HepG2 (cell line): ENCODE results near the gene PDP2. TPM values are rescaled to one million over a fixed set of nuclear protein-coding genes. Genes with fewer than 3 reads are reported as not detected.

ENCODE experiments used
- ATF4 ChIP-seq, 2 experiments: fragments of 450-650 bp in 1 of 2; sonication (generic) in 1 of 2; formaldehyde crosslinking; IDR thresholded peaks; 2 replicates each; pipeline versions ENCODE4 v1.5.0 to v1.8.0; 2020 to 2022; ENCODE audit warnings: mild to moderate bottlenecking in 1 of 2, missing genetic modification reagents in 1 of 2
- ATF5 ChIP-seq: sonication (generic); formaldehyde crosslinking; IDR thresholded peaks from 2 replicates; pipeline ENCODE4 v1.4.0; 2020; ENCODE audit warnings: mild to moderate bottlenecking, low read depth, missing genetic modification reagents
- ATF7-NPFF ChIP-seq: sonication (generic); formaldehyde crosslinking; IDR thresholded peaks from 2 replicates; pipeline ENCODE4 v1.8.1; 2023; ENCODE audit warnings: mild to moderate bottlenecking, low read depth, missing genetic modification reagents, moderate library complexity
- CHD2 ChIP-seq: IDR thresholded peaks from 2 replicates; pipeline ENCODE4 v1.6.1; 2011; ENCODE audit warnings: low read depth, low read length, improper control_type of control experiment
- CSRNP2 ChIP-seq: sonication (generic); formaldehyde crosslinking; conservative IDR thresholded peaks from 2 replicates; pipeline ENCODE4 v1.8.0; 2022; ENCODE audit warnings: low read depth, missing genetic modification reagents
- ESRRA ChIP-seq: sonication (generic); formaldehyde crosslinking; IDR thresholded peaks from 2 replicates; pipeline ENCODE4 v1.5.1; 2020; ENCODE audit warnings: mild to moderate bottlenecking, low read depth, missing genetic modification reagents
- MEIS1 ChIP-seq: sonication (generic); formaldehyde crosslinking; IDR thresholded peaks from 2 replicates; pipeline ENCODE4 v1.9.0; 2021; ENCODE audit warnings: mild to moderate bottlenecking, missing genetic modification reagents, moderate library complexity, borderline replicate concordance
- MTERF4 ChIP-seq: sonication (generic); formaldehyde crosslinking; IDR thresholded peaks from 2 replicates; pipeline ENCODE4 v1.8.0; 2023; ENCODE audit warnings: mild to moderate bottlenecking, missing genetic modification reagents
- NFE2L1 ChIP-seq: sonication (generic); formaldehyde crosslinking; IDR thresholded peaks from 2 replicates; pipeline ENCODE4 v1.4.0; 2020; ENCODE audit warnings: missing genetic modification reagents, mild to moderate bottlenecking, borderline replicate concordance
- NRL ChIP-seq: sonication (generic); formaldehyde crosslinking; IDR thresholded peaks from 2 replicates; pipeline ENCODE4 v1.5.0; 2020; ENCODE audit warnings: missing genetic modification reagents, mild to moderate bottlenecking, moderate library complexity, borderline replicate concordance
- TFAP4 ChIP-seq: sonication (generic); IDR thresholded peaks from 2 replicates; pipeline ENCODE4 v1.6.1; 2016; ENCODE audit warnings: low read depth, borderline replicate concordance
- UBTF ChIP-seq: sonication (generic); formaldehyde crosslinking; IDR thresholded peaks from 2 replicates; pipeline ENCODE4 v1.4.0; 2020; ENCODE audit warnings: mild to moderate bottlenecking, missing genetic modification reagents
- ZNF280B ChIP-seq: sonication (generic); formaldehyde crosslinking; IDR thresholded peaks from 2 replicates; pipeline ENCODE4 v1.5.0; 2020; ENCODE audit warnings: missing genetic modification reagents, mild to moderate bottlenecking, borderline replicate concordance
- ZNF317 ChIP-seq: sonication (generic); formaldehyde crosslinking; IDR thresholded peaks from 2 replicates; pipeline ENCODE4 v1.5.0; 2020; ENCODE audit warnings: mild to moderate bottlenecking, missing genetic modification reagents
- ZNF354B ChIP-seq: sonication (generic); formaldehyde crosslinking; IDR thresholded peaks from 2 replicates; pipeline ENCODE4 v1.8.0; 2022; ENCODE audit warnings: mild to moderate bottlenecking, missing genetic modification reagents
- ZNF569 ChIP-seq: sonication (generic); formaldehyde crosslinking; IDR thresholded peaks from 2 replicates; pipeline ENCODE4 v1.5.0; 2020; ENCODE audit warnings: mild to moderate bottlenecking, missing genetic modification reagents, moderate library complexity, borderline replicate concordance
- ZNF780A ChIP-seq: sonication (generic); formaldehyde crosslinking; IDR thresholded peaks from 2 replicates; pipeline ENCODE4 v1.8.0; 2022; ENCODE audit warnings: mild to moderate bottlenecking, missing genetic modification reagents, moderate library complexity
- polyA plus RNA-seq, 8 experiments: library from polyadenylated mRNA; depleted of rRNA in 3 of 8; stranded (reverse) in 7 of 8; unstranded in 1 of 8; fragments of >200 nt; fragmentation: Illumina TruSeq in 4 of 8; extraction: Trizol in 4 of 8; gene quantifications; 2 replicates each; pipeline versions ENCODE4 v1.2.1 to v1.2.3, GENCODE V29; 2011 to 2016; ENCODE audit warnings: low read depth in 4 of 8, missing spikeins in 1 of 8, mixed read lengths in 1 of 8; ENCODE audit not compliant: insufficient read depth in 1 of 8
- total RNA-seq, 5 experiments: library from RNA; depleted of rRNA; stranded (reverse); fragments of >200 nt; fragmentation: Illumina TruSeq; extraction: Trizol; gene quantifications; 2 replicates each; pipeline ENCODE4 v1.2.3, GENCODE V29; 2016; ENCODE audit warnings: low read depth in 1 of 5

Gene PDP2
- total and polyA plus RNA-seq, 2 of the 13 experiments (the other 11 are each of a cell fraction or from before 2014, with no cell fraction given) = 12.8 to 15.8 TPM

GRCh38 chr16:66899945-66900710 lies 19.8 kb downstream of the PDP2 start (continued):
- no peak for TF ChIP-seq CSRNP2
- TF ChIP-seq ZNF280B (CRISPR knock-in tag) = no peak; the same call in 1 of the 2 replicates
- no peak for TF ChIP-seq NFE2L1 (CRISPR knock-in tag)
- no peak for TF ChIP-seq MEIS1 (CRISPR knock-in tag)
- no peak for TF ChIP-seq ZNF780A
- TF ChIP-seq UBTF (CRISPR knock-in tag) = no peak
- TF ChIP-seq ZNF317 (CRISPR knock-in tag) = no peak
- TF ChIP-seq ATF4 (CRISPR knock-in tag; IDR thresholded peaks at IDR 0.05) = no peak
- TF ChIP-seq ATF5 (CRISPR knock-in tag) = no peak
- no peak for TF ChIP-seq MTERF4 (CRISPR knock-in tag)
- no peak for TF ChIP-seq ZNF354B
- TF ChIP-seq TFAP4 = 0 out of 2 replicates have a peak, but pooled peaks have one; percentile 11
- no peak for TF ChIP-seq ESRRA (CRISPR knock-in tag)
- no peak for TF ChIP-seq ATF7-NPFF
- 0 out of 2 replicates have a peak, but pooled peaks have one; percentile 36 for TF ChIP-seq NRL
- TF ChIP-seq ZNF569 (CRISPR knock-in tag) = no peak
- peak; percentile 46; the same call in 1 of the 2 replicates for TF ChIP-seq CHD2
